ENCODE results near the gene AFF1.

Gene AFF1

GRCh38 chr4:86895692-86896488 lies 38.9 kb upstream of the AFF1 start:
- H3K4me3 ChIP-seq (ENCODE audit: low read length), result no peak overlapping the region
- H3K9ac ChIP-seq (ENCODE audit: low read length), result no peak overlapping the region
- DNase-seq, result peak; percentile 68
- no peaks in the 10 kb centered on the region for H3F3A ChIP-seq (ENCODE audit: insufficient read depth, low read length)
- no peak overlapping the region for H3K27ac ChIP-seq (ENCODE audit: low read length)
- H2AFZ ChIP-seq (ENCODE audit: low read length), result no peak overlapping the region
- no peaks in the 10 kb centered on the region for H3K9me2 ChIP-seq (replicated peaks; ENCODE audit: insufficient read depth, low read length)
- TF ChIP-seq CTCF (IDR thresholded peaks at IDR 0.05; ENCODE audit: low read length), result peak; percentile 80
- no peak for TF ChIP-seq EZH2 (optimal IDR thresholded peaks at IDR 0.05; ENCODE audit: low read depth, low read length)
- TF ChIP-seq EZH2phosphoT487 (IDR thresholded peaks at IDR 0.05; ENCODE audit: low read length), result no peak
- H3K36me3 ChIP-seq (replicated peaks; ENCODE audit: insufficient read depth, low read length), result no peaks in the 10 kb centered on the region
- no peaks in the 10 kb centered on the region for H3K4me1 ChIP-seq (ENCODE audit: low read length)
- H3K9me3 ChIP-seq (replicated peaks; ENCODE audit: insufficient read depth, low read length), result no peaks in the 10 kb centered on the region
- no peaks in the 10 kb centered on the region for H4K20me1 ChIP-seq (ENCODE audit: insufficient read depth, low read length)
- H3K79me2 ChIP-seq (ENCODE audit: low read length), result no peaks in the 10 kb centered on the region
- H3K27me3 ChIP-seq (replicated peaks; ENCODE audit: insufficient read depth, low read length), result no peaks in the 10 kb centered on the region
- no peak overlapping the region for H3K4me2 ChIP-seq (ENCODE audit: low read depth, low read length)

- no peaks in the 10 kb centered on the region for H4K20me1 ChIP-seq (ENCODE audit: insufficient read depth, low read length)
- no peaks in the 10 kb centered on the region for H3K4me1 ChIP-seq (ENCODE audit: low read length)
- H3K9me3 ChIP-seq (replicated peaks; ENCODE audit: insufficient read depth, low read length), result no peaks in the 10 kb centered on the region
- H3K4me2 ChIP-seq (ENCODE audit: low read depth, low read length), result no peak overlapping the region
- no peaks in the 10 kb centered on the region for H3K36me3 ChIP-seq (replicated peaks; ENCODE audit: insufficient read depth, low read length)
- no peaks in the 10 kb centered on the region for H3K27me3 ChIP-seq (replicated peaks; ENCODE audit: insufficient read depth, low read length)
- TF ChIP-seq CTCF (IDR thresholded peaks at IDR 0.05; ENCODE audit: low read length), result no peak
- TF ChIP-seq EZH2phosphoT487 (IDR thresholded peaks at IDR 0.05; ENCODE audit: low read length), result no peak
- TF ChIP-seq EZH2 (optimal IDR thresholded peaks at IDR 0.05; ENCODE audit: low read depth, low read length), result no peak
- no peak overlapping the region for H2AFZ ChIP-seq (ENCODE audit: low read length)
- H3K4me3 ChIP-seq (ENCODE audit: low read length), result no peak overlapping the region
- H3K9me2 ChIP-seq (replicated peaks; ENCODE audit: insufficient read depth, low read length), result no peaks in the 10 kb centered on the region
- no peaks in the 10 kb centered on the region for H3F3A ChIP-seq (ENCODE audit: insufficient read depth, low read length)
- H3K27ac ChIP-seq (ENCODE audit: low read length), result no peak overlapping the region
- H3K79me2 ChIP-seq (ENCODE audit: low read length), result no peaks in the 10 kb centered on the region
- no peak overlapping the region for H3K9ac ChIP-seq (ENCODE audit: low read length)
- DNase-seq, result no peak
These were observed 38.2 kb upstream of the AFF1 start for GRCh38 chr4:86896596-86896995.

GRCh38 chr4:86898562-86898961 lies 36.2 kb upstream of the AFF1 start:
- Histone ChIP-seq H3K4me3 (ENCODE audit: low read length) (no peak overlapping the region), H3K9me3 (replicated peaks; ENCODE audit: insufficient read depth, low read length) (no peaks in the 10 kb centered on the region), H3K4me1 (ENCODE audit: low read length) (no peaks in the 10 kb centered on the region), H3K4me2 (ENCODE audit: low read depth, low read length) (no peak overlapping the region), H3K27me3 (replicated peaks; ENCODE audit: insufficient read depth, low read length) (no peaks in the 10 kb centered on the region), H3K9ac (ENCODE audit: low read length) (no peak overlapping the region), H3K9me2 (replicated peaks; ENCODE audit: insufficient read depth, low read length) (no peaks in the 10 kb centered on the region), H3K36me3 (replicated peaks; ENCODE audit: insufficient read depth, low read length) (no peaks in the 10 kb centered on the region), H3F3A (ENCODE audit: insufficient read depth, low read length) (no peaks in the 10 kb centered on the region), H3K27ac (ENCODE audit: low read length) (no peak overlapping the region), H4K20me1 (ENCODE audit: insufficient read depth, low read length) (no peaks in the 10 kb centered on the region), H2AFZ (ENCODE audit: low read length) (no peak overlapping the region), H3K79me2 (ENCODE audit: low read length) (no peaks in the 10 kb centered on the region)
- no peak for TF ChIP-seq EZH2 (optimal IDR thresholded peaks at IDR 0.05; ENCODE audit: low read depth, low read length)
- peak; percentile 14; the same call in 1 of the 2 replicates for TF ChIP-seq CTCF (IDR thresholded peaks at IDR 0.05; ENCODE audit: low read length)
- no peak for DNase-seq
